CD8-positive, alpha-beta memory T cell (primary cell): Measurements from ENCODE around the gene RERE. TPM values are rescaled to one million over a fixed set of nuclear protein-coding genes. Genes with fewer than 3 reads are reported as not detected.
A peak's percentile ranks its signal among the peaks of the same experiment; 100 is the strongest.

Experiments used
- CTCF ChIA-PET: fragments of 350-600 bp; sonication (Branson Sonifier 250); formaldehyde crosslinking; loops from one replicate; lab custom pipeline; 2021; ENCODE audit warnings: antibody characterized with exemption; lab: Charles Lee
- POLR2A ChIA-PET: fragments of 350-600 bp; sonication (Branson Sonifier 250); formaldehyde crosslinking; loops from one replicate; lab custom pipeline; 2021; ENCODE audit warnings: antibody characterized with exemption; lab: Charles Lee
- DNase-seq, 5 donors: peaks; one replicate each; pipeline versions ENCODE4 v3.0.0 to v3.0.0-alpha.2; 2020 to 2022; ENCODE audit warnings: mixed read lengths in 1 of 5
- H3K27ac ChIP-seq: one replicate; pipeline ENCODE4 v1.7.0; 2013; ENCODE audit warnings: low read depth, mild to moderate bottlenecking, low read length, moderate library complexity
- H3K27me3 ChIP-seq: 2 replicates; pipeline ENCODE4 v1.7.0; 2013; ENCODE audit warnings: low read length, mild to moderate bottlenecking; ENCODE audit not compliant: insufficient read depth, poor library complexity, severe bottlenecking
- H3K36me3 ChIP-seq: 2 replicates; pipeline ENCODE4 v1.7.0; 2013; ENCODE audit warnings: mild to moderate bottlenecking, low read length, moderate library complexity; ENCODE audit not compliant: insufficient read depth
- H3K4me1 ChIP-seq: 2 replicates; pipeline ENCODE4 v1.7.0; 2013; ENCODE audit warnings: mild to moderate bottlenecking, low read length, moderate library complexity; ENCODE audit not compliant: insufficient read depth
- H3K4me3 ChIP-seq: 2 replicates; pipeline ENCODE4 v1.7.0; 2013; ENCODE audit warnings: mild to moderate bottlenecking, low read length
- H3K9me3 ChIP-seq: 2 replicates; pipeline ENCODE4 v1.7.0; 2013; ENCODE audit warnings: mild to moderate bottlenecking, low read length
- H3K27ac Mint-ChIP-seq, 8 donors: one replicate each; pipeline ENCODE4 v1.8.0; 2020 to 2021; ENCODE audit warnings: mixed read lengths in 8 of 8, mild to moderate bottlenecking in 6 of 8, inconsistent platforms in 3 of 8, moderate library complexity in 3 of 8
- H3K27me3 Mint-ChIP-seq, 2 donors: one replicate each; pipeline ENCODE4 v1.8.0; 2020 to 2021; ENCODE audit warnings: mixed read lengths in 2 of 2, mild to moderate bottlenecking in 1 of 2, moderate library complexity in 1 of 2
- H3K36me3 Mint-ChIP-seq, 3 donors: one replicate each; pipeline ENCODE4 v1.8.0; 2020 to 2021; ENCODE audit warnings: mixed read lengths in 3 of 3, inconsistent platforms in 1 of 3, mild to moderate bottlenecking in 1 of 3
- H3K4me1 Mint-ChIP-seq, 3 donors: one replicate each; pipeline ENCODE4 v1.8.0; 2020 to 2021; ENCODE audit warnings: mixed read lengths in 3 of 3, inconsistent platforms in 1 of 3, mild to moderate bottlenecking in 1 of 3
- H3K4me3 Mint-ChIP-seq, 7 donors: one replicate each; pipeline ENCODE4 v1.8.0; 2020 to 2021; ENCODE audit warnings: mixed read lengths in 7 of 7, mild to moderate bottlenecking in 6 of 7, moderate library complexity in 4 of 7, inconsistent platforms in 2 of 7
- H3K9me3 Mint-ChIP-seq, 5 donors: one replicate each; pipeline ENCODE4 v1.8.0; 2020 to 2022; ENCODE audit warnings: mixed read lengths in 5 of 5, mild to moderate bottlenecking in 3 of 5, moderate library complexity in 2 of 5, inconsistent platforms in 1 of 5
- polyA plus RNA-seq: library from polyadenylated mRNA; unstranded; fragments of 300-500 nt; fragmentation: Illumina TruSeq; gene quantifications from one replicate; pipeline ENCODE4 v1.2.3, GENCODE V29; 2021
- total RNA-seq, 2 experiments: library from RNA; stranded (reverse); gene quantifications; one replicate each; pipeline ENCODE4 v1.2.3, GENCODE V29; 2021

RERE gene
- total and polyA plus RNA-seq, 3 experiments from 2014 or later = 10.9 to 39.2 (median 37.9) TPM

DNA sequence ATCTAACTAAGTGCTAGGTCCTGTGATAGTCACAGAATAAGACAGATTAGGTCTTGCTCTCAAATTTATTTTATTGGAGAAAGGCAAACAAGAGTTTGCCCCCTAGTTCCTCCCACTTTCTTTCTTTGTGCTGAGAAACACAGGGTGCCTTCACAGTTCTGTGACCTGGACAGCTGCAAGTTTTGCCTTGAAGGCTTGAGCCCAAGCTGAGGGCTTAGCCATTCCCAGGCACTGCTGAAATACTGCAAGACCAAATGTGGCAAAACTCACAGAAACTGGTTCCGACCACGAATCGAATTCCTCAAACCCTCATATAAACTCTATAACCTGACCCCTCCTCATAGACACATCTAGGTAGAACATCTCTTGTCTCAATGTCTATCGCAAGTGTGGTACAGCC lies 227.9 kb downstream of the RERE start:
- ChIA-PET CTCF (no interaction called here), POLR2A (no interaction called here)
- no peaks in the 10 kb centered on the region for H3K9me3 Mint-ChIP-seq
- no peaks in the 10 kb centered on the region for H3K36me3 ChIP-seq
- peaks cover 0 to 4% (median 1%) of the 10 kb centered on the region in 3 donors for H3K36me3 Mint-ChIP-seq
- DNase-seq = no peak
- no peak overlapping the region for H3K27ac Mint-ChIP-seq
- no peaks in the 10 kb centered on the region for H3K9me3 ChIP-seq
- peaks cover 3 to 11% (median 4%) of the 10 kb centered on the region in 3 donors for H3K4me1 Mint-ChIP-seq
- H3K4me3 Mint-ChIP-seq = no peak overlapping the region
- H3K27me3 Mint-ChIP-seq = no peaks in the 10 kb centered on the region
- no peak overlapping the region for H3K4me3 ChIP-seq
- no peaks in the 10 kb centered on the region for H3K27me3 ChIP-seq
- no peaks in the 10 kb centered on the region for H3K4me1 ChIP-seq
- no peak overlapping the region for H3K27ac ChIP-seq

DNA sequence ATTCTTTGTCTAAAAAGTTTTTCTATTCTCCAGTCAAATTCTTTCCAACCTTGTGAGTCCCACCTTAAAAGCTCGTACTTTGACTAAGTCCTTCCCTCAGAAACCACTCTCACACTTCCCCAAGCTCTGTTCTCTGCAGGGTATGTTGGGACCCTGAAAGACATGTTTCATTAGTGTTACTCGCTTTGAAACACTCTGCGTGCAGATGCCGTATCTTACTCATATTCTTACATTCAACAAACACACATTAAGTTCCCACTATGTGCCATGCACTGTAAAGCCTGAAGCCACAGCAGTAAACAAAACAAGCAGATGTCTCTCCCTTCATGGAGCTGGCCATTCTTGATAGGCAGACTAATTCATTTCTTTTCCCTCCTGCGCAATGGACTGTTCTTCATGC lies 229.7 kb downstream of the RERE start:
- Mint-ChIP-seq H3K9me3 (no peaks in the 10 kb centered on the region), H3K27me3 (no peaks in the 10 kb centered on the region), H3K27ac (peak overlapping the region in 2 of 8 donors; percentile 32 to 71), H3K4me3 (no peak overlapping the region), H3K36me3 (peaks cover 0 to 7% (median 1%) of the 10 kb centered on the region in 3 donors), H3K4me1 (peaks cover 3 to 11% (median 4%) of the 10 kb centered on the region in 3 donors)
- ChIA-PET CTCF (no interaction called here), POLR2A (no interaction called here)
- Histone ChIP-seq H3K36me3 (no peaks in the 10 kb centered on the region), H3K4me3 (no peak overlapping the region), H3K9me3 (no peaks in the 10 kb centered on the region), H3K4me1 (no peaks in the 10 kb centered on the region), H3K27ac (no peak overlapping the region), H3K27me3 (no peaks in the 10 kb centered on the region)
- DNase-seq = no peak

DNA sequence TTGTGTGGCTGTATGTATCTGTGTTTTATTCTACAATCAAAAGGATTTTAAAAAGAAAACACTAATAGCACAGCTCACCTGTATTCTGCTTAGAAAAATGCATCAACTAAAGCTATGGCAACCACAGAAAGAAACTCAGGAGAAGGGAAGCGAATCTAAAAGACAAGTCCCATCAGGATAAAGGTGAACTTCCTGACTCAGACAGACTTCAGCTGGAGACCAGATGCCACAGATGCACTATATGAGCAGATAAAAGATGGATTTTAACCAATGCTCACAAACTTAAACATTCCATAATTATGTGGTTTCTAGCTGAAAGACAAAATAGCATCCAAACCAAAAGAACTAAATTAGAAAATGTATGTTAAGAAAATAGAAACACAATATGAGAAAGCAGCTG lies 231.0 kb downstream of the RERE start:
- POLR2A ChIA-PET = interaction anchor here (0.5 to 0.6 kb wide), 2 partner anchors 628 to 1941 kb away, joined by 3 to 7 read pairs; no protein-coding TSS in a partner anchor
- Histone ChIP-seq H3K4me1 (no peaks in the 10 kb centered on the region), H3K36me3 (no peaks in the 10 kb centered on the region), H3K9me3 (no peaks in the 10 kb centered on the region), H3K27ac (no peak overlapping the region), H3K4me3 (no peak overlapping the region), H3K27me3 (no peaks in the 10 kb centered on the region)
- no peaks in the 10 kb centered on the region for H3K27me3 Mint-ChIP-seq
- H3K9me3 Mint-ChIP-seq = no peaks in the 10 kb centered on the region
- H3K4me3 Mint-ChIP-seq = no peak overlapping the region
- no peak overlapping the region for H3K27ac Mint-ChIP-seq
- CTCF ChIA-PET = interaction anchor here (1.6 kb wide), 1 partner anchor 12 kb away, joined by 3 read pairs; no protein-coding TSS in a partner anchor
- DNase-seq = no peak
- H3K36me3 Mint-ChIP-seq = peaks cover 0 to 7% (median 1%) of the 10 kb centered on the region in 3 donors
- H3K4me1 Mint-ChIP-seq = peaks cover 3 to 9% (median 4%) of the 10 kb centered on the region in 3 donors

DNA sequence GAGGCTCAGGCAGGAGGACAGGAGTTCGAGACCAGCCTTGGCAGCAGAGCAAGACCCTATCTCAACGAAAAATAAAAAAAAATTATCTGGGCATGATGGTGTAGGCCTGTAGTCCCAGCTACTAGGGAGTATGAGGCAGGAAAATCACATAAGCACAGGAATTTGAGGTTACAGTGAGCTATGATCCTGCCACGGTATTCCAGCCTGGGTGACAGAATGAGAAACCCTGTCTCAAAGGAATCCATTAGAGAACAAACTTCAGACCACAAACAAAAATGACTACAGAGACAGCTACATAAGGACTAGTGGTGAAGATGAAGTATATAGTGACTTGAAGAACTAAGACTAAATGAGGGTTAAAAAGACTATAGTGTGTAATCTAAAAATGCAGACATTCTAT lies 233.1 kb downstream of the RERE start:
- ChIA-PET CTCF (interaction anchor here (0.9 to 1.8 kb wide), 2 partner anchors 14 to 265 kb away, joined by 3 to 4 read pairs; no protein-coding TSS in a partner anchor), POLR2A (no interaction called here)
- Histone ChIP-seq H3K27ac (no peak overlapping the region), H3K36me3 (no peaks in the 10 kb centered on the region), H3K9me3 (no peaks in the 10 kb centered on the region), H3K27me3 (no peaks in the 10 kb centered on the region), H3K4me3 (no peak overlapping the region), H3K4me1 (no peaks in the 10 kb centered on the region)
- DNase-seq = no peak
- no peak overlapping the region for H3K4me3 Mint-ChIP-seq
- H3K27ac Mint-ChIP-seq = no peak overlapping the region
- peaks cover 0 to 4% (median 4%) of the 10 kb centered on the region in 3 donors for H3K4me1 Mint-ChIP-seq
- peaks cover 0 to 5% (median 0%) of the 10 kb centered on the region in 3 donors for H3K36me3 Mint-ChIP-seq
- H3K27me3 Mint-ChIP-seq = no peaks in the 10 kb centered on the region
- H3K9me3 Mint-ChIP-seq = no peaks in the 10 kb centered on the region

DNA sequence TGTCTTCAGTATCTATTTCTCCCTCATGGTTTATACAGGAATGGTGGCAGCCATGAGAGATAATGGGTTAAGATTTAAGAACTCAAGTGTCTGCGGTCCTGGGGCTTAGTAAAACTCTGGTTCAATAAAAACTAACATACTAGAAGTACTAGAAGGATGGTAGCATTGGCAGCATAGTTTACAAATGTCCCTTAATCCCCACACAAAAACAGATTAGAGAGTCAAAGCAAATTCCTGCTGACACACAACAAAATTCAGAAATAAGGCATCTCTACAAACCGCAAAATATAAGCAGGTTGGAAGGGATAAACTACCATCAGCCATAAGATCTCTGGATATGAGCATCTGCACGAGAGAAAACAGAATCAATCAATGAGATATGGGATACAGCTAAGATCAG lies 234.4 kb downstream of the RERE start:
- Mint-ChIP-seq H3K27ac (no peak overlapping the region), H3K9me3 (no peaks in the 10 kb centered on the region), H3K4me1 (peaks cover 0 to 4% (median 0%) of the 10 kb centered on the region in 3 donors), H3K4me3 (no peak overlapping the region), H3K36me3 (peaks cover 0 to 3% (median 0%) of the 10 kb centered on the region in 3 donors), H3K27me3 (no peaks in the 10 kb centered on the region)
- H3K36me3 ChIP-seq = no peaks in the 10 kb centered on the region
- DNase-seq = no peak
- no peaks in the 10 kb centered on the region for H3K4me1 ChIP-seq
- no peaks in the 10 kb centered on the region for H3K9me3 ChIP-seq
- H3K27me3 ChIP-seq = no peaks in the 10 kb centered on the region
- H3K27ac ChIP-seq = no peak overlapping the region
- CTCF ChIA-PET = no interaction called here
- POLR2A ChIA-PET = no interaction called here
- H3K4me3 ChIP-seq = no peak overlapping the region

DNA sequence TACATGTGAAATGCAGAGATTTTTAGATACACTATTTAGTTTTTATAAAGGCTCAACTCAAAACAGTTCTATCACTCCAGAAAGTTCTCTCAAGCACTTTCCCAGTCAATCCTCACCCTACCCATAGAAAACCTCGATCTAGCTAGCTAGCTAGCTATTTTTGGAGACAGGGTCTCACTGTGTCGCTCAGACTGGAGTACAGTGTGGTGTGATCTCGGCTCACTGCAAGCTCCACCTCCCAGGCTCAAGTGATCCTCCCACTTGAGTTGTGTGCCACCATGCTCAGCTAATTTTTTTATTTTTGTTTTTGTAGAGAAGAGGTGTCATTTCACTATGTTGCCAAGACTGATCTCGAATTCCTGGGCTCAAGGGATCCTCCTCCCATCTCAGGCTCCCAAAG lies 236.9 kb downstream of the RERE start:
- Mint-ChIP-seq H3K4me3 (no peak overlapping the region), H3K4me1 (no peaks in the 10 kb centered on the region), H3K9me3 (no peaks in the 10 kb centered on the region), H3K27ac (no peak overlapping the region), H3K36me3 (peaks cover 0 to 5% (median 0%) of the 10 kb centered on the region in 3 donors), H3K27me3 (no peaks in the 10 kb centered on the region)
- H3K4me1 ChIP-seq = no peaks in the 10 kb centered on the region
- H3K9me3 ChIP-seq = no peaks in the 10 kb centered on the region
- ChIA-PET CTCF (no interaction called here), POLR2A (no interaction called here)
- H3K4me3 ChIP-seq = no peak overlapping the region
- H3K27ac ChIP-seq = no peak overlapping the region
- no peaks in the 10 kb centered on the region for H3K27me3 ChIP-seq
- no peak for DNase-seq
- no peaks in the 10 kb centered on the region for H3K36me3 ChIP-seq

DNA sequence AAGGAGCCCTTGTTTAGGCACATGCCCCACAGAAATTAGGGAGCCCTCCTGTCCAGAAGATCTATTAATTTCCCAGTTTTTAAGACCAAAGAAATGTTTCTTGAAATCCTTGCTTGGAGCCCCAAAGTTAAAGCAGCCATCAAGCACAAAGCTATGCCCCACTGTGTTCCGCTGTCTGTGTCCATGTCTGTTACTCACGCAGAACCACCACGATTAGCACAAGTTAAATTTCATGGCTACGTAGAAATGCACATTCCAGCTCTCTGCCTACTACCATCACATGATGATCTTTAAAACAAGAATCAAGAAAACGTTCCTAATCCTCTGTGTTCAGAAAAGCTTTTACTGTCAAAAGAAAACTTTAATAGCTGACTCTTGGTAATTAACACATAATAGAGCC lies 238.5 kb downstream of the RERE start:
- Histone ChIP-seq H3K27ac (no peak overlapping the region), H3K27me3 (no peaks in the 10 kb centered on the region), H3K4me3 (no peak overlapping the region), H3K4me1 (no peaks in the 10 kb centered on the region), H3K9me3 (no peaks in the 10 kb centered on the region), H3K36me3 (no peaks in the 10 kb centered on the region)
- CTCF ChIA-PET = interaction anchor here (1.1 to 1.4 kb wide), 2 partner anchors 147 to 270 kb away, joined by 3 to 4 read pairs; no protein-coding TSS in a partner anchor
- H3K27me3 Mint-ChIP-seq = no peaks in the 10 kb centered on the region
- no peaks in the 10 kb centered on the region for H3K4me1 Mint-ChIP-seq
- H3K9me3 Mint-ChIP-seq = no peaks in the 10 kb centered on the region
- H3K4me3 Mint-ChIP-seq = no peak overlapping the region
- no peak for DNase-seq
- H3K27ac Mint-ChIP-seq = peak overlapping the region in 1 of 8 donors; percentile 9
- POLR2A ChIA-PET = no interaction called here
- peaks cover 0 to 5% (median 0%) of the 10 kb centered on the region in 3 donors for H3K36me3 Mint-ChIP-seq

DNA sequence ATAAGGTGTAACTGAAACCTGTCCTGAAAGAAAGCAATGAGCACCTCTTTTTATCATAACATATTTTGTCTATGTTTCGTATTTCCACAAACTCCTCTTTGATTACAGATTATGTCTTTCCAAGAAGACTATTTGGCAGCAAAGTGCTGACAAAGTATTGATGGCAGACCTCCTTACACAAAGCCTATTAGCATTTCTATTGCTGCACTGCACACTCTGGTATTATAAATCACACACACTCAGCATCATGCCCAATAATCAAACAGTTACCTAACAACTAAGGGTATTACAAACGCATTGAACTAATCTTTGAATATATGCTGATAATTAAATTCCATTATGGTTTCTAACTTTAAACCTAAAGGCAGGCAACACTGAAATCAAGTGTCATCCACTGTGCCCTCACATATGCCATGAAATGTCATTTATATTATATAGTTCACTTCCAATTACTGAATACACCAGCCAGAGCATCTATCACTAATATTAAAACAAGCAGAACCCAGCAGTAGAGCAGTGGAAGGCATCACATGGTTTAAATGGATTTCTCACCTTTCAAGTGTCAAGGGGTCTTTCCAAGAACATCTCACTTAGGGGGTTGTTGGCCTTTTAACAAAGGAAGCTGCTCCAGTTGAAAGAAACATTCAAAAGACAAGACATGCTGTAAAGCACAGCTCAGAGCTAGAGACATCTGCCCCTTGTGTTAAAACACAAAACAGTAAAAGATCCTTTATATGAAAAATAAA lies 239.1 kb downstream of the RERE start:
- no peak for DNase-seq
- Mint-ChIP-seq H3K4me3 (no peak overlapping the region), H3K36me3 (peaks cover 0 to 5% (median 0%) of the 10 kb centered on the region in 3 donors), H3K27me3 (no peaks in the 10 kb centered on the region), H3K27ac (no peak overlapping the region), H3K9me3 (no peaks in the 10 kb centered on the region), H3K4me1 (no peaks in the 10 kb centered on the region)
- Histone ChIP-seq H3K27ac (no peak overlapping the region), H3K27me3 (no peaks in the 10 kb centered on the region), H3K9me3 (no peaks in the 10 kb centered on the region), H3K4me3 (no peak overlapping the region), H3K4me1 (no peaks in the 10 kb centered on the region), H3K36me3 (no peaks in the 10 kb centered on the region)
- POLR2A ChIA-PET = no interaction called here
- CTCF ChIA-PET = interaction anchor here (1.1 to 1.4 kb wide), 2 partner anchors 148 to 271 kb away, joined by 3 to 4 read pairs; no protein-coding TSS in a partner anchor
